Measurements from ENCODE around the gene MOAP1.

GRCh38 chr14:93183596-93184317 lies 940 bp downstream of the MOAP1 start:
- TF ChIP-seq CTCF (IDR thresholded peaks at IDR 0.05) (no peak), ZNF219 (CRISPR knock-in tag; IDR thresholded peaks at IDR 0.05; ENCODE audit: borderline replicate concordance) (no peak), NFE2L1 (CRISPR knock-in tag; IDR thresholded peaks at IDR 0.05) (no peak), ELF4 (CRISPR knock-in tag; IDR thresholded peaks at IDR 0.05; ENCODE audit: low read depth) (no peak), MAX (CRISPR knock-in tag; IDR thresholded peaks at IDR 0.05) (no peak), ARID4B (CRISPR knock-in tag; IDR thresholded peaks at IDR 0.05; ENCODE audit: borderline replicate concordance) (no peak), RELA (CRISPR knock-in tag; IDR thresholded peaks at IDR 0.05; ENCODE audit: borderline replicate concordance) (no peak), ZBTB21 (CRISPR knock-in tag; IDR thresholded peaks at IDR 0.05; ENCODE audit: borderline replicate concordance) (no peak), HMGXB4 (CRISPR knock-in tag; IDR thresholded peaks at IDR 0.05) (no peak), CREB1 (CRISPR knock-in tag; IDR thresholded peaks at IDR 0.05) (no peak)
